ENCODE data around the gene TBX10.
"Not testable (repeated sequence)": the region's sequence is repeated elsewhere in the genome, so short reads cannot be mapped to it uniquely, and the experiment has no call there.

Gene TBX10

DNA sequence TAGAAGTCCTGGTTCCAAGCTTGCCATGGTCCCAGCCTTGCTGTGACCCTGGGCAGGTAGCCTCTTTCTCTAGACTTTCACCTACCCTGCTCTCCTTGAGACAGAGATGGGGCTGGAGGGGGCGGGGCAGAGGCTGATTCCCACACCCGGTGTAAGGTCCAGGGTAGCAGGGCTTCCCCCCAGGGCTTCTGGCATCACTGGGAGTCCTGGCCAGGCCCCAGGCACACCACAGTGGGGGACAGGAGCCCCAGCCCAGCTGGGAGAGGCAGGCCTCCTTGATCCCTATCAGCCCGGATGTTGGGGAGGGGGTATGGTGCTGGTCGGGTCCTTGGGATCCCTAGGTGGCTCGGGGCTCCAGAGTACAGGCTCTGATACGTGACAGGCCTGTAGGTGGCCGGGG is 8.2 kb downstream of the TBX10 start:
- DNase-seq (ENCODE audit: low spot score) = no peak

DNA sequence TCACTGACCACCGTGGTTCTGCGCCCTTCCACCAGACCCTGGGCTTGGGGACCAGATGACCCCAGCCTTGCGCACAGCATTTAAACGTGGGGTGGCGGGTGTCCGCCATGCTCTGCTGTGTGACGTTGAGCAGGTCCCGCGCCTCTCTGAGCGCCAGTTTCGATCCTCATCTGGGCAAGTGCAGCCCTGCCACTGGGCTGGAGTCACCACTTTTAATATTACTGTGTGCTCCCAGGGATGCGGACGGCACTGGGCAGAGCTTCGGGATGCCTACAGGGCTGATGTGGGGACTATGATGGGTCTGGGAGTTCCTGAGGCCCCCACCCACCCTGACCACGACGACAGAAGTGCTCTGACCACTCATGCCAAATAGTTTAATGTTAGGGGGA is 8.6 kb downstream of the TBX10 start:
- no peak for DNase-seq (ENCODE audit: low spot score)

DNA sequence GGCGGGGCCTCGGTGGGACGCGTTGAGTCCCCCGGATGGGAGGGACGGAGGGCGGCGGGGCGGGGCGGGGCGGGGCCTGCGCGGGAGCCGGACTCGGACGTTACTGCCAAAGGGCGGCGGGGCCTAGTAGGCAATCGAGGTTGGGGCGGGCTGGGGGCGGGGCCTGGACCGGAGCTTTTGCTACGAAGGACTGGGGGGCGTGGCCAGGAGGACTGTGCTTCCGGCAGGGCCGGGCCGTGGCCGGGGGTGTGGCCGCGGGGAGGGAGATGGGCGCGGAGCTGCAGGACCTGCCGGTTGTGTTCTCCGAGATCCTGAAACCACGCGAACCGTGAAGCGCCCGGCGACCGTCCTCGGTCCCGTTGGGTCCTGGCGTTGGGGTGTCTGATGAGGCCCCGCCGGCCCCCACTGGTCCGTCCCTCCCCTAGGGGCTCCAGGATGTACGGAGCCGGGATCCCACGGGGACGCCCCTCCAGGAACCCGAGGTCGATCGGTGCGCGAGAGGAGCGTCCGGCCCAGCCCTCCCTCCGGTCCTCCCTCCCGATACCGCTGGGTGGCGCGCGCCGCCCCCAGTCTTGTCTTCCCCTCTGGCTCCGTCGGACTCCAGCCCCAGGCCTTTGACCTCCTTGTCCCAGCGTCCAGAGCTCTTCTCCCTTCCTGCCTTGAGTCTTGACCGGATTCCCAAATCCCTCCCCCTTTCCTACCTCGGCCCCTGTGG is 9.2 kb downstream of the TBX10 start:
- peak; percentile 100 for DNase-seq (ENCODE audit: low spot score)

- peak; percentile 91 for DNase-seq (ENCODE audit: low spot score)
Measured at GRCh38 chr11:67629386-67630227, 10.0 kb downstream of the TBX10 start, which contains the start of gene NUDT8. NUDT8 (minus strand) TSS chr11:67629937; CDS start chr11:67629911, 26 bp downstream.

GRCh38 chr11:67628710-67629385 is 10.7 kb downstream of the TBX10 start:
- DNase-seq (ENCODE audit: low spot score) = no peak

- no peak for DNase-seq (ENCODE audit: low spot score)
Measured at GRCh38 chr11:67627812-67628624, 11.5 kb downstream of the TBX10 start.

- no peak for DNase-seq (ENCODE audit: low spot score)
Measured at GRCh38 chr11:67627441-67627811, 12.1 kb downstream of the TBX10 start.

DNA sequence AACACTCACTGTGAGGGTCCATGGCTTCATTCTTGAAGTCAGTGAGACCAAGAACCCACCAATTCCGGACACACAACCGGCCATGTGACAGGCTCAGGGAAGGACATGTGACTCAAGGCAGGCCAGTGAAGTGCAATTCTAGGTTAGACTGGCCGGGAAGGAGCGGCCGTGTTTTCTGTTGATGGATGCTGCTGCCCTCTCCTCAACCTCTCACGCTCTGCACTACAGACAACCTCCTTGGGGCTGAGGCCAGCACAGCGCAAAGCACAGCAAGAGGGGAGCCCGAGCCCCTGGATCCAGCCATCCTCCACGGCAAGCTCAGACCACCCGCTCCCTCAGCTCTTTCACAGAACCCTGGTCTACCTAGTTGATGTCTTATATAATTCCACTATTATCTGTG is 12.6 kb downstream of the TBX10 start:
- DNase-seq (ENCODE audit: low spot score) = no peak

GRCh38 chr11:67626131-67626833 is 13.3 kb downstream of the TBX10 start:
- DNase-seq (ENCODE audit: low spot score) = not testable (repeated sequence)

- DNase-seq (ENCODE audit: low spot score) = not testable (repeated sequence)
Measured at GRCh38 chr11:67623795-67624194, 15.8 kb downstream of the TBX10 start.

GRCh38 chr11:67622905-67623304 is 16.7 kb downstream of the TBX10 start:
- not testable (repeated sequence) for DNase-seq (ENCODE audit: low spot score)

DNA sequence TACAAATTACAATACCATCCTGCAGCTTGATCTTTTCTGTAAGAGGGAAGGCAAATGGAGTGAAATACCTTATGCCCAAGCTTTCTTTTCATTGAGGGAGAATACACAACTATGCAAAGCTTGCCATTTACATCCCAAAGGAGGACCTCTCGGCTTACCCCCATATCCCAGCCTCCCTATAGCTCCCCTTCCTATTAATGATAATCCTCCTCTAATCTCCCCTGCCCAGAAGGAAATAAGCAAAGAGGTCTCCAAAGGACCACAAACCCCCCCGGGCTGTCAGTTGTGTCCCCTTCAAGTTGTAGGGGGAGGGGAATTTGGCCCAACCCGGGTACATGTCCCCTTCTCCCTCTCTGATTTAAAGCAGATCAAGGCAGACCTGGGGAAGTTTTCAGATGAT is 17.6 kb downstream of the TBX10 start:
- DNase-seq (ENCODE audit: low spot score) = not testable (repeated sequence)

- DNase-seq (ENCODE audit: low spot score) = not testable (repeated sequence)
Measured at GRCh38 chr11:67620621-67621020, 18.9 kb downstream of the TBX10 start.

DNA sequence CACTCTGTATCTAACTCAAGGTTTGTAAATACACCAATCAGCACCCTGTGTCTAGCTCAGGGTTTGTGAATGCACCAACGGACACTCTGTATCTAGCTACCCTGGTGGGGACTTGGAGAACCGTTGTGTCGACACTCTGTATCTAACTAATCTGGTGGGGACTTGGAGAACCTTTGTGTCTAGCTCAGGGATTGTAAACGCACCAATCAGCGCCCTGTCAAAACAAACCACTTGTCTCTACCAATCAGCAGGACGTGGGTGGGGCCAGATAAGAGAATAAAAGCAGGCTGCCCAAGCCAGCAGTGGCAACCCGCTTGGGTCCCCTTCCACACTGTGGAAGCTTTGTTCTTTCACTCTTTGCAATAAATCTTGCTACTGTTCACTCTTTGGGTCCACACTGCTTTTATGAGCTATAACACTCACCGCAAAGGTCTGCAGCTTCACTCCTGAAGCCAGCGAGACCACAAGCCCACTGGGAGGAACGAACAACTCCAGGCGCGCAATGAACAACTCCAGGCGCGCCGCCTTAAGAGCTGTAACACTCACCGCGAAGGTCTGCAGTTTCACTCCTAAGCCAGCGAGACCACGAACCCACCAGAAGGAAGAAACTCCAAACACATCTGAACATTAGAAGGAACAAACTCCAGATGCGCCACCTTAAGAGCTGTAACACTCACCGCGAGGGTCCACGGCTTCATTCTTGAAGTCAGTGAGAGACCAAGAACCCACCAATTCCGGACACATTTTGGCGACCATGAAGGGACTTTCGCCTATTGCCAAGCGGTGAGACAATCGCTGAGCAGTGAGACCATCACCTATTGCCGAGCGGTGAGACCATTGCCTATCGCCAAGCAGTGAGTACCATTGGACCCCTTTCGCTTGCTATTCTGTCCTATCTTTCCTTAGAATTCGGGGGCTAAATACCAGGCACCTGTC is 19.6 kb downstream of the TBX10 start:
- not testable (repeated sequence) for DNase-seq (ENCODE audit: low spot score)

- not testable (repeated sequence) for DNase-seq (ENCODE audit: low spot score)
Measured at GRCh38 chr11:67618901-67619659, 20.5 kb downstream of the TBX10 start.

- no peak for DNase-seq (ENCODE audit: low spot score)
Measured at GRCh38 chr11:67617243-67617953, 22.2 kb downstream of the TBX10 start.

DNA sequence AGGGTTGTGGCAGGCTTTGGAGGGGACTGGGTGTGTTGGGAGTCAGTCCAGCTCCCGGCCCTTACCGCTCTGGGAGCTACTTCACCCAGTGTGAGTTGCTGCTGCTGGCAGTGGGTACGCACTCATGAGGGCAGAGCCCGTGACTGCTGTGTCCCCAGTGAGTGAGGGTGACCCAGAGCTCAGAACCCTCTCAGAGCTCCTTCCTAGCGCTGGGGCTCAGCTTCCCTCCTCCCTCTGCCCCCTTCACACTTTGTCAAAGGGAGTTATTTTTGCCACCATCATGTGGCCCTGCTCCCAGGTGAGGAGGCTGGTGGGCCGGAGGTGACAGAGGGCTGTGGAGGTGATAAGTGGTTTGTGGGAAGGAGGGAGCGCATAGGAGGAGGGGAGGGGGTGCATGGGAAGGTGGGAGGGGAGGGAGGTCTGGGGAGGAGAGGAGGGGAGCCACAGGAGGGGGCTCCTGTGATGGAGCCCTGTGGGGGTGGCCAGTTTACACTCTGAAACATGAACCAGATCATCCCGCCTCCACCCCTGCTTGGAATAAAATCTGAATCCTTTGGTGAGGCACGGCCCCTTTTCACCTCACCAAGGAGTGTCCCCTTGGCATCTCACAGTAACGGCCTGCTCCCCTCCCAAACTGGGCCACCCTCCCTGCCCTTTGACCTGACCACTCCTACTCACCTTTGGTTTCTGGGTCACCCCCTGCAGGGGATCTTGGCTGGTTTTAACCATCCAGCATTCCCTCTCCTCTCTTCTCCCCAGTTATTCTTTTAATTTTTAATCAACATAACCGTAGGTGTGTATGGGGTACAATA is 22.9 kb downstream of the TBX10 start:
- no peak for DNase-seq (ENCODE audit: low spot score)

All from AG08396 (cell line).